Measurements from ENCODE around the gene AKAP9.

The AKAP9 gene

GRCh38 chr7:92002720-92003119 is 62.1 kb downstream of the AKAP9 start:
- TF ChIP-seq CTCF (IDR thresholded peaks at IDR 0.05): no peak

GRCh38 chr7:92006046-92006445 is 65.4 kb downstream of the AKAP9 start:
- no peak for TF ChIP-seq CTCF (IDR thresholded peaks at IDR 0.05)

- no peak for TF ChIP-seq CTCF (IDR thresholded peaks at IDR 0.05)
Observed at GRCh38 chr7:92010215-92010614, 69.6 kb downstream of the AKAP9 start.

- TF ChIP-seq CTCF (IDR thresholded peaks at IDR 0.05): no peak
Observed at GRCh38 chr7:92013611-92014010, 72.9 kb downstream of the AKAP9 start.

- TF ChIP-seq CTCF (IDR thresholded peaks at IDR 0.05): no peak
Observed at GRCh38 chr7:92020636-92021035, 80.0 kb downstream of the AKAP9 start.

- no peak for TF ChIP-seq CTCF (IDR thresholded peaks at IDR 0.05)
Observed at GRCh38 chr7:92025260-92025659, 84.6 kb downstream of the AKAP9 start.

GRCh38 chr7:92028226-92028625 is 87.6 kb downstream of the AKAP9 start:
- no peak for TF ChIP-seq CTCF (IDR thresholded peaks at IDR 0.05)

- no peak for TF ChIP-seq CTCF (IDR thresholded peaks at IDR 0.05)
Observed at GRCh38 chr7:92028686-92029085, 88.0 kb downstream of the AKAP9 start.

Data from LNCAP (cell line).